HCT116 (cell line): ENCODE measurements around the gene PHF19. TPM values are rescaled to one million over a fixed set of nuclear protein-coding genes. Genes with fewer than 3 reads are reported as not detected.

Experiments used
- ATAC-seq: fragments of 200-7000 bp; cut with Tn5 transposase; 2 replicates; pipeline ENCODE4 v1.9.1; 2020; ENCODE audit warnings: mild to moderate bottlenecking, moderate library complexity
- BruUV-seq: library from RNA; stranded (reverse); fragments of 400-500 nt; replicated peaks from 2 replicates; lab custom pipeline; 2021; lab: Mats Ljungman, UMichigan
- CTCF ChIA-PET: fragments of 300-600 bp; sonication (Branson Sonifier 250); formaldehyde crosslinking; loops from one replicate; lab custom pipeline; 2021; ENCODE audit warnings: antibody characterized with exemption; lab: Charles Lee
- POLR2A ChIA-PET: fragments of 300-600, 350-600 bp; sonication (Branson Sonifier 250); formaldehyde crosslinking; loops from one replicate; lab custom pipeline; 2021; ENCODE audit warnings: antibody characterized with exemption; lab: Charles Lee
- RAD21 ChIA-PET, 2 experiments: fragments of 300-600 bp; sonication (Branson Sonifier 250); formaldehyde crosslinking; loops; one replicate each; lab custom pipeline; 2023; ENCODE audit warnings: low total read pairs in 2 of 2; ENCODE audit not compliant: uncharacterized antibody in 2 of 2, unreplicated experiment in 2 of 2, low non-redundant PET in 1 of 2; lab: Charles Lee
- DNase-seq: peaks from one replicate; pipeline ENCODE4 v3.0.0-alpha.2; 2010; ENCODE audit warnings: low read depth, low spot score
- H2AFZ ChIP-seq: fragments of 200-600 bp; shearing (Covaris generic), sonication (generic); 2 replicates; pipeline ENCODE4 v1.6.1; 2017; ENCODE audit warnings: low read depth, mixed run types, mixed read lengths, antibody characterized with exemption, low read length; ENCODE audit not compliant: poor library complexity, severe bottlenecking
- H3K27ac ChIP-seq: 2 replicates; pipeline ENCODE4 v1.5.1; 2012; ENCODE audit warnings: low read depth, low read length
- H3K27me3 ChIP-seq: fragments of 200-600 bp; sonication (generic); 2 replicates; pipeline ENCODE4 v1.6.1; 2016; ENCODE audit warnings: mixed run types, low read length, mixed read lengths; ENCODE audit not compliant: insufficient read depth
- H3K36me3 ChIP-seq, 2 experiments: fragments of 200-500 bp in 1 of 2; fragments of 200-600 bp in 1 of 2; sonication (Bioruptor generic) in 1 of 2; sonication (generic) in 1 of 2; 2 replicates each; pipeline versions ENCODE4 v1.5.1 to v1.6.1; 2014 to 2016; ENCODE audit warnings: low read length in 2 of 2, inconsistent platforms in 1 of 2, mixed read lengths in 1 of 2, mixed run types in 1 of 2; ENCODE audit not compliant: insufficient read depth in 2 of 2, control insufficient read depth in 1 of 2
- H3K4me1 ChIP-seq, 2 experiments: fragments of 200-600 bp in 1 of 2; sonication (generic) in 1 of 2; 2 replicates each; pipeline versions ENCODE4 v1.5.1 to v1.6.1; 2012 to 2017; ENCODE audit warnings: low read length in 2 of 2, inconsistent platforms in 1 of 2, mild to moderate bottlenecking in 1 of 2, mixed read lengths in 1 of 2, mixed run types in 1 of 2, moderate library complexity in 1 of 2; ENCODE audit not compliant: insufficient read depth in 2 of 2, control insufficient read depth in 1 of 2
- H3K4me2 ChIP-seq: fragments of 200-600 bp; sonication (generic); 2 replicates; pipeline ENCODE4 v1.6.1; 2017; ENCODE audit warnings: mixed run types, low read length, mixed read lengths
- H3K4me3 ChIP-seq, 2 experiments: fragments of 200-600 bp in 1 of 2; sonication (generic) in 1 of 2; replicated peaks in 1 of 2; 2 replicates each; pipeline ENCODE4 v1.5.1; 2011 to 2016; ENCODE audit warnings: low read length in 2 of 2, control low read depth in 1 of 2, low read depth in 1 of 2, mild to moderate bottlenecking in 1 of 2, mixed read lengths in 1 of 2, mixed run types in 1 of 2
- H3K79me2 ChIP-seq: fragments of 200-600 bp; sonication (generic); 2 replicates; pipeline ENCODE4 v1.6.1; 2017; ENCODE audit warnings: mild to moderate bottlenecking, mixed run types, low read length, moderate library complexity, mixed read lengths; ENCODE audit not compliant: insufficient read depth
- H3K9ac ChIP-seq: fragments of 200-600 bp; sonication (generic); 2 replicates; pipeline ENCODE4 v1.6.1; 2016; ENCODE audit warnings: low read length, mixed read lengths
- H3K9me2 ChIP-seq: fragments of 200-600 bp; sonication (generic), shearing (Covaris generic); 2 replicates; pipeline ENCODE4 v1.6.1; 2017; ENCODE audit warnings: mixed run types, mild to moderate bottlenecking, moderate library complexity; ENCODE audit not compliant: insufficient read depth
- H3K9me3 ChIP-seq, 2 experiments: fragments of 200-500 bp in 1 of 2; fragments of 200-600 bp in 1 of 2; sonication (Bioruptor generic) in 1 of 2; sonication (generic) in 1 of 2; 2 replicates each; pipeline ENCODE4 v1.6.1; 2014 to 2017; ENCODE audit warnings: low read length in 2 of 2, mixed read lengths in 2 of 2, inconsistent platforms in 1 of 2, low read depth in 1 of 2, mild to moderate bottlenecking in 1 of 2, mixed run types in 1 of 2, moderate library complexity in 1 of 2; ENCODE audit not compliant: control insufficient read depth in 1 of 2, insufficient read depth in 1 of 2
- H4K20me1 ChIP-seq: fragments of 200-600 bp; sonication (generic), shearing (Covaris generic); 2 replicates; pipeline ENCODE4 v1.6.1; 2017; ENCODE audit warnings: mixed run types, mild to moderate bottlenecking, moderate library complexity; ENCODE audit not compliant: insufficient read depth
- ELF1 ChIP-seq: IDR thresholded peaks from 2 replicates; pipeline ENCODE4 v1.6.1; 2012; ENCODE audit warnings: low read depth, borderline replicate concordance
- EZH2phosphoT487 ChIP-seq: fragments of 200-600 bp; IDR thresholded peaks from 2 replicates; pipeline ENCODE4 v1.6.1; 2018; ENCODE audit warnings: antibody characterized with exemption, borderline replicate concordance
- FOSL1 ChIP-seq: IDR thresholded peaks from 2 replicates; pipeline ENCODE4 v1.6.1; 2012; ENCODE audit warnings: low read depth
- intact Hi-C: fragments of 100-400 bp; cut with micrococcal nuclease; formaldehyde crosslinking; loops from 2 replicates; pipeline ENCODE4 v1.10.0; 2022
- total RNA-seq: library from RNA; stranded (reverse); gene quantifications from one replicate; pipeline ENCODE4 v1.2.1, GENCODE V29; 2021; ENCODE audit not compliant: unreplicated experiment
- TF ChIP-seq, protein P1 (sequence below): IDR thresholded peaks from 2 replicates; pipeline ENCODE4 v1.6.1; 2012
- TF ChIP-seq, protein P2 (sequence below): IDR thresholded peaks from 2 replicates; pipeline ENCODE4 v1.6.1; 2012; ENCODE audit warnings: low read depth

PHF19 gene
- total RNA-seq, 1 experiment from 2014 or later, result 74.0 TPM

DNA sequence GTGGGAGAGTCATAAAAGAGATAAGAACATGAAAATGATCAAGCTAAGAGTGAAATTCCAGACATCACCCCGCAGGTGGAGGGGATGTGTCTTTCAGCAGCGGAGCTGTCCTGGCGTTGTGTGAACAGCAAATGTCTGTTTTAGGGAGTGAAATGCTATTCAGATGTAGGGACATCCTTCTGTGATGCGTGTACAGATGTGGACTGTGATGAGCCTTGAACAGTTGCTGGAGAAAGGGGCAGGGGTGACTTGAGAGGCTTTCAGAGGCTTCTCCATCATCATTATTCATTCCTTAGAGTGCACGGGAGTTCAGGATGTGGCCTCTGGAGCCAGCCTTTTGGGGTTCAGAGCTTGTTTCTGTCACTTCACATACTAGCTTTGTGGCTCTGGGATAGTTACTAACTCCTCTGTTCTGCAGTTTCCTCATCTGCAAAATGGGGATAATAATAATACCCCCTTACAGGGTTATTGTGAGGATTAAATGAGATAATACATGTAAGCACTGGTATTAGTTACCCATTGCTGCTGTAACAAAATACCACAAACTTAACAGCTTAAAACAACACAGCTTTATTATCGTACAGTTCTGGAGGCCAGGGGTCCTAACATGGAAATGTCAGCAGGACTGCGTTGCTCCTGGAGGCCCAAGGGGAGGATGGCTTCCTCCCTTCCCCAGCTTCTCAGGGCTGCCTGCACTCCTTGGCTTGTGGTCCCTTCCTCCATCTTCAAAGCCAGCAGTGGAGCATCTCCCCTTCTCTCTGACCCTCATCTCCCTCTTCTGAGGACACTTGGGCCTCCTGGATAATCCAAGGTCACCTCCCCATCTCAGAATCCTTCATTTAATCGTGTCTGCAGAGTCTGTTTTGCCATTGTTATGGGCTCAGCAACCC lies 40.2 kb upstream of the PHF19 start:
- no peak for TF ChIP-seq FOSL1
- no peak for TF ChIP-seq EZH2phosphoT487
- TF ChIP-seq, protein P1, sequence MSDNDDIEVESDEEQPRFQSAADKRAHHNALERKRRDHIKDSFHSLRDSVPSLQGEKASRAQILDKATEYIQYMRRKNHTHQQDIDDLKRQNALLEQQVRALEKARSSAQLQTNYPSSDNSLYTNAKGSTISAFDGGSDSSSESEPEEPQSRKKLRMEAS, result no peak
- TF ChIP-seq ELF1, result no peak
- TF ChIP-seq, protein P2, sequence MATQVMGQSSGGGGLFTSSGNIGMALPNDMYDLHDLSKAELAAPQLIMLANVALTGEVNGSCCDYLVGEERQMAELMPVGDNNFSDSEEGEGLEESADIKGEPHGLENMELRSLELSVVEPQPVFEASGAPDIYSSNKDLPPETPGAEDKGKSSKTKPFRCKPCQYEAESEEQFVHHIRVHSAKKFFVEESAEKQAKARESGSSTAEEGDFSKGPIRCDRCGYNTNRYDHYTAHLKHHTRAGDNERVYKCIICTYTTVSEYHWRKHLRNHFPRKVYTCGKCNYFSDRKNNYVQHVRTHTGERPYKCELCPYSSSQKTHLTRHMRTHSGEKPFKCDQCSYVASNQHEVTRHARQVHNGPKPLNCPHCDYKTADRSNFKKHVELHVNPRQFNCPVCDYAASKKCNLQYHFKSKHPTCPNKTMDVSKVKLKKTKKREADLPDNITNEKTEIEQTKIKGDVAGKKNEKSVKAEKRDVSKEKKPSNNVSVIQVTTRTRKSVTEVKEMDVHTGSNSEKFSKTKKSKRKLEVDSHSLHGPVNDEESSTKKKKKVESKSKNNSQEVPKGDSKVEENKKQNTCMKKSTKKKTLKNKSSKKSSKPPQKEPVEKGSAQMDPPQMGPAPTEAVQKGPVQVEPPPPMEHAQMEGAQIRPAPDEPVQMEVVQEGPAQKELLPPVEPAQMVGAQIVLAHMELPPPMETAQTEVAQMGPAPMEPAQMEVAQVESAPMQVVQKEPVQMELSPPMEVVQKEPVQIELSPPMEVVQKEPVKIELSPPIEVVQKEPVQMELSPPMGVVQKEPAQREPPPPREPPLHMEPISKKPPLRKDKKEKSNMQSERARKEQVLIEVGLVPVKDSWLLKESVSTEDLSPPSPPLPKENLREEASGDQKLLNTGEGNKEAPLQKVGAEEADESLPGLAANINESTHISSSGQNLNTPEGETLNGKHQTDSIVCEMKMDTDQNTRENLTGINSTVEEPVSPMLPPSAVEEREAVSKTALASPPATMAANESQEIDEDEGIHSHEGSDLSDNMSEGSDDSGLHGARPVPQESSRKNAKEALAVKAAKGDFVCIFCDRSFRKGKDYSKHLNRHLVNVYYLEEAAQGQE, result no peak
- H3K4me1 ChIP-seq, result no peaks in the 10 kb centered on the region
- intact Hi-C loops, result no loop called here
- H3K36me3 ChIP-seq, result no peaks in the 10 kb centered on the region
- H3K9me3 ChIP-seq, result no peaks in the 10 kb centered on the region
- H2AFZ ChIP-seq, result no peak overlapping the region
- H3K79me2 ChIP-seq, result no peaks in the 10 kb centered on the region
- POLR2A ChIA-PET, result no interaction called here
- no peak overlapping the region for H3K4me3 ChIP-seq
- RAD21 ChIA-PET, result no interaction called here
- DNase-seq (no peak), ATAC-seq (no peak)
- no peaks in the 10 kb centered on the region for H3K9me2 ChIP-seq
- H3K27ac ChIP-seq, result no peak overlapping the region
- H3K9ac ChIP-seq, result no peak overlapping the region
- H3K4me2 ChIP-seq, result no peak overlapping the region
- no peaks in the 10 kb centered on the region for H3K27me3 ChIP-seq
- CTCF ChIA-PET, result interaction anchor here (0.8 kb wide), 1 partner anchor 64 kb away, joined by 3 read pairs; no protein-coding TSS in a partner anchor
- no TSS peak for BruUV-seq
- no peaks in the 10 kb centered on the region for H4K20me1 ChIP-seq
